Erythroblast (primary cell): ENCODE results near the gene FLRT1.

Experiments used
- DNase-seq, 2 experiments: peaks; one replicate each; lab custom pipeline; 2025; lab: John Stamatoyannopoulos, UW
- GATA1 ChIP-seq: IDR thresholded peaks from 2 replicates; pipeline ENCODE4 v1.6.1; 2011; ENCODE audit warnings: low read depth, mild to moderate bottlenecking, control low read depth, low read length, moderate library complexity
- POLR2A ChIP-seq: IDR thresholded peaks from 2 replicates; pipeline ENCODE4 v1.6.1; 2011; ENCODE audit warnings: mild to moderate bottlenecking, low read length

Gene FLRT1

DNA sequence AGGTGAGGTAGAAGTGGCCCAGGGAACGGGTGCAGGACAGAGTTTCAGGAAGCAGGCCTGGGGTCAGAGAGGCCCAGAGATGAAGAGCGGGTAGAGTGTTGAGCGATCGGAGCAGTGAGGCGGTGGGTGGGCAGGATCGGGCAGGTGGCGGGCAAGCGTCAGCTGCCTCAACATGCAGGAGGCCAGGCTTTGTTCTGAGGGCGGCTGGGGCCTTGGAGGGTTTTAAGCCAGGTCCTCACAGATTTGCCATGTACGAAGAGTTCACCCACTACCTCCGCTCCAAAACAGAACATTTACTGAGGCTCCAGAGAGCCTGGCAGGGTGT, 29.4 kb downstream of the FLRT1 start:
- no peak for DNase-seq
- TF ChIP-seq GATA1 (no peak), POLR2A (no peak)

DNA sequence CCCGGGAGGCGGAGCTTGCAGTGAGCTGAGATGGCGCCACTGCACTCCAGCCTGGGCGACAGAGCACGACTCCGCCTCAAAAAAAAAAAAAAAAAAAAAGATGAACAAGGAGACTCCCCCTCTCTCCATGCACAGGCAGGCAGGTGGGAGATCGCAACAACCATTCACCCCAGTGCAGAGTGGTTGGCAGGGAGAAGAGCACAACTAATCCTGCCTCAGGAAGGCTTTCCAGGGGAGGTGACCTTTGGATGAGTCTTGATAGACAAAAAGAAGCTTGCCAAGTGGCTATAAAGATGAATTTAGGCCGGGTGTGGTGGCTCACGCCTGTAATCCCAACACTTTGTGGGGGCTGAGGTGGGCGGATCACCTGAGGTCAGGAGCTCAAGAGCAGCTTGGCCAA, 30.0 kb downstream of the FLRT1 start:
- DNase-seq = no peak
- TF ChIP-seq GATA1 = no peak
- no peak for TF ChIP-seq POLR2A

DNA sequence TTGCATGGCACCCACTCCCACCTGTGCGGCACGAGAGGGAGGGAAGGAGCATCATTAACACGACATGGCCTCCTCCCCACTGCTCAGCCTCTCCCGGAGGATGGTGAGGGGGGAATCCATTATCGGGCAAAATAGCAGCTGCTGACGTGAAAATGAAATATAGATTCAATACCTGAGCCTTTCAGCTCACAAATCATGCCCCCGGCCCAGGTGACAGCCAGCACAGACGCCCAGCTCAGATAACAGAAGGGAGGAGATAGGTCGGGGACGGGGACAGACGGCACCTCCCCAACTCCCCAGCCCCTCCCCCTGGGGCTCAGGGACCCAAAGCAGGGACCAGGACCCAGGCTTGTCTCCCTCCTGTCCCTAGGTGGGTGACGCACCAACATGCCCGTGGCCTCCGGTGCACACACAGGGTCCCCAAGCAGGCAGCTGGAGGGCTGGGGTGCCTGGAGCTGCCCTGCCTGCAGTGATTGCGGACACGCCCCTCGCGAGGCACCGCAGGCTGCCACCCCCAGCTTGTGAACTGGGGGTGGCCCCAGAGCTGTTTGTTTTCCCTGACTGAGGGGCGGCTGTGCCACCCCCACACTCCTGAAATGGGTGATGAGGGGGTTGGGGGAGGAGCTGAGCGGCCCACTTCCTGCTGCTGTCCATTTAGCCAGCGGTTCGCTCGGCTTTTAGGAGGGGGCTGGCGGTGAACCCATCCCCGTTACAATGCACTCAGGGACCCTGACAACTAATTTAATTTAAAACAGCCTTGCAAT, 31.7 kb downstream of the FLRT1 start:
- DNase-seq = no peak
- TF ChIP-seq POLR2A = no peak
- TF ChIP-seq GATA1 = no peak

DNA sequence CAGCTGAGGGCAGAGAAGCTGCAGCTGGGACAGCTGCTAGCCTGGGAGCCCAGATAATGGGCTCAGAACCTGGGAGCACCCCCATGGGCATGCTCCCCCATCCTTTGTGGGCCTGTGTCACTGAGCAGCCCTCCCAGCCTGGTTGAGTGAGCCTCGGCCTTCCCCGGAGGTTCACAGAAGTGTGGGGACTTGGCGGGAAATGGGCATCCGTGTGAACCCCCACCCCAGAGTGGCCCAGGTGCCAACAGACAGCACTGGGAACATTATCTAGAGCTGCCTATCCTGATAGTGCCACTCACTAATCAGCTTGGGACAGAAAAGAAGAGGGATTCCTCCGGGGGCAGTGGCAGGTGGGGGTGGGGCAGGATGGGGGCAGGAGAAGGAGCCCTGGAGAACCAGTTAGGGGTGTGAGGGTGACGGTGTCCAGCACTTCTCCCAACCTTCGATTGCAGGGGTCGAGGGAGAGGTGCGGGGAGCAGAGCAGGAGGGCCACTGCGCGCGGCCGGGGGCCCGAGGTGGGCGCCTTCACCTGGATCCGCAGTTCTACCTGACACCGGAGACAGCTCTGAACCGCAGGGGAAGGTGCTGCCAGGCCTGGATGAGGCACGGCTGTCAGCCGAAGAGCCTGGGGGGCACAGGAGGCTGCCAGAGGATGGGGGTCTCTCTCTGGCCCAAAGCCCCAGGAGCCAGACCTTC, 33.1 kb downstream of the FLRT1 start:
- no peak for TF ChIP-seq GATA1
- TF ChIP-seq POLR2A = no peak
- no peak for DNase-seq

DNA sequence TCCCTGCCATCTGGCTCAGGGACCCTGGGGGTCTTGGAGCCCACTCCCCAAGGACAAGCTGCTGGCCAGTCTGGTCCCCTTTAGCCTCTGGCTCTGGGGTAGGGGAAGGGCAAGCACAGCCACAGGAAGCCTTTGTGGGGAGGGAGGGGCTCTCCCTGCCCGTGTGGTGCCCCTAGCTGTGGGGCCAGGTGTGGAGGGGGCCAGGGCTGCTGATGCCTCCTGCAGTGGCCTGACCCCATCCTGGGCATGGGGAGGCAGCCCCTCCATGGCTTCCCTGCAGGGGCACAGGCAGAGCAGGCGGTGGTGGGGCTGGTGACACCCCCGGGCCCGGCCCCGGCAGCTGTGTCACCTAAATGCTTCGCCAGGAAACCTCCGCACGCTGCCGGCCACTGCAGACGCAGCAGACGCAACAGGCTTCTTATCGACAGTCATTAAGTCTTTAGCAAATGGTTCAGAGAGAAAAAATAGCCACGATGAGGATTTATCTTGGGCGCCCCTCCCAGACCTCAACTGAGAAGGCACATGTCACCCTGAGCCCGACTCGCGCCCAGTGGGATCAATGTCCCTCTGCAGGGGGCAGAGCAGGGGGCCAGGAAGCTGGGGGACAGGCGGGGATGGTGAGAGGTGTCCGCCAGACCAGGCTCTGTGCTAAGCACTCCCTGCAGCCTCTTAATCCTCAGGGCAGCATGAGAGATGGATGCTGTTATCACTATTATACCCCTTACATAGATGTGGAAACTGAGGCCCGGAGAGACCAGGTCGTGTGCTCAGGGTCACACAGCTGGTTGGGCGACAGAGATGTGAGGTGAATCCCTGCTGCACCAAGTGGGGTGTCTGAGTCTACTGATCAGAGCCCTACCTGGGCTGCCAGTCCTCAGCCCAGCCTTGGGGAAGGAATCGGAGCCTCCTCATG, 33.9 kb downstream of the FLRT1 start:
- no peak for DNase-seq
- TF ChIP-seq GATA1 (no peak), POLR2A (no peak)

DNA sequence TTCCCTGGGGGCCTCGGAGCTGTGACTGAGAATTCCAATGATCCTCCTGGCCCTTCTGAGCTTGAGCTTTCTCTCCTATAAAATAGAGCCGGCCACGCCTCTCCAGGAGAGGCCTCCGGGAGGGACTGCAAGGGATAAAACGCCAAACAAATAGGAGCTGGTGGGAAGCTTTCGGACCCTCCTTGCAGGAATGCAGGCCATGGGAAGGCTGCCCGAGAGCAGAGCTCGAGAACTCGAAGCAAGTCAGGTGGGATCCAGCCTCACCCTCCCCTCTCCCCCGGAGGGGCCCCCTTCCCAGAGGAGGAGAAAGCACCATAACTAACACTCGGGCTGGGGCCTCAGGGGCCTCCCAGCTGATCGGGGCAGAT, 34.6 kb downstream of the FLRT1 start:
- TF ChIP-seq GATA1 (no peak), POLR2A (no peak)

DNA sequence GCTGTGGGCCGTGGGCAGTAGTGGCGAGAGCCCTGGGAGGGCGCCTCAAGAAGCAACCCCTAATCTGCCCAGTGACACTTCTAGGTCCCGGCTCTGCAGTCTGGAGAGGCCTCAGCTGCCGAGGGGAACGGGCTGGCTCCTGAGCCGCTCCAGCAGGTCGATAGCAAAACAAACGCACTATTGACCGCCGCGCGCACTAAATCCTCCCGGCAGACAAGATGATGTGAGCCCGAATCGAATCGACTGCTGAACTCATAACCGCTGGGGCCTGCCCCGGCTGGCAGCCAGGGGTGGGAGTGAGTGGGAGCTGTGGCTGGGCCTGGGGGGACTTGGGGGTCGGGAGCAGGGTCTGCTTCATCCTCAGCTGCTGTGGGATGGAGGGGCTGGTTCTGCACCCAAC, 36.1 kb downstream of the FLRT1 start:
- TF ChIP-seq POLR2A (no peak), GATA1 (no peak)
- DNase-seq = no peak

More for the DNA sequence above, 34.6 kb downstream of the FLRT1 start:
- no peak for DNase-seq

DNA sequence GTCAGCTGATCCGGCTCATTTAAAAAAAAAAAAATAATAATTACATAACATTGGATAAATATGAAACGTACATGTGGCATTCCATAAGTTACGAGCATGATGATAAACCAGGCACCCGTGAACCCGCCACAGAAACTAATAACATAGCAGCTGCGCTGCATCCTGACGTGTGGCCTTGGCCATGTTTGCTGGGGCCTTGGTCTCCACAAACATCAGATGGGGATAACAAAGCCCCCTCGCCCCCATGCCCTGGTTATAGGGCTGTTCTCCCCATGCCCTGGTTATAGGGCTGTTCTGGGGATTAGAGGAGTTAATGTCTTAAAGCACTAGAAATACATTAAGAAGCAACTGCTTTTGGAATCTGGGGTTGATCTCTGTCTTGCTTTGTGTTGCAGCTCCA, 36.7 kb downstream of the FLRT1 start:
- no peak for DNase-seq
- TF ChIP-seq POLR2A (no peak), GATA1 (no peak)

DNA sequence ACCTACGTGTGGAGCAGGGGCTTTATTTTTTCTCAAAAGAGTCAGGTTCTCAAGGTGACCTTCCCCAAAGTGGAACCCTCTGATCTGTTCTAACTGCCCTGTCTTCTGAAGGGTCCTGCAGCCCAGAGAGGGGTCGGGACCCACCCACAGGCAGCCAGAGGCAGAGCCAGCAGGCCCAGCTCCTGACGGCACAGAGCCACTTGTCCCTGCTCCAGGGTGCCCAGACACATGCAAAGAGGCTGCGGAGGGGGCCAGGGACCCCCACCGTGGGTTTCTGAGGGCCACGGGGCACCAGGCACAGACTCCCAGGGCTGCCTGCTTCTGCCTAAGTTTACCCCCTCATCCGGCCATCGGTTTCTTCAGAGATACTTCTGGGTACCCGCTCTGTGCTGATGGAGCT, 37.1 kb downstream of the FLRT1 start:
- no peak for DNase-seq
- no peak for TF ChIP-seq POLR2A
- TF ChIP-seq GATA1 = no peak

DNA sequence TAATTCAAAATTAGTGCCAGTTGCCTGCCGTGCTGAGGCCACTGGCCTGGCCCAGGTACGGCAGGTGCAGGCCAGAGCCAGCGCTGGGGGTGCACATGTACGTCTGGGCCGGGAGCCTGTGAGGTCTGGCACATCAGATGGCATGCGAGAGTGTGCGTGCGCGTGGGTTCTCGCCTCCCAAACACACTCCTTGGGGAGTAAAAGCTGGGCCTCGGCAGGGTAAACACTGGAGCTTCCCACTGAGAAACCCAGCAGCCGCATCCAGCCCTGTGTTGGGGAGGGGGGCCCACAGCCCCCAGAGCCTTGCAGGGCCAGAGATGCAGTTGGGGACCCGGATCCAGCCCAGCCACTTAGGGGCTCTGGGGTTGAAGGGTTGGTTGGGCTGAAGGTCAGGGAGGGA, 37.8 kb downstream of the FLRT1 start:
- TF ChIP-seq POLR2A (no peak), GATA1 (no peak)
- DNase-seq = no peak

DNA sequence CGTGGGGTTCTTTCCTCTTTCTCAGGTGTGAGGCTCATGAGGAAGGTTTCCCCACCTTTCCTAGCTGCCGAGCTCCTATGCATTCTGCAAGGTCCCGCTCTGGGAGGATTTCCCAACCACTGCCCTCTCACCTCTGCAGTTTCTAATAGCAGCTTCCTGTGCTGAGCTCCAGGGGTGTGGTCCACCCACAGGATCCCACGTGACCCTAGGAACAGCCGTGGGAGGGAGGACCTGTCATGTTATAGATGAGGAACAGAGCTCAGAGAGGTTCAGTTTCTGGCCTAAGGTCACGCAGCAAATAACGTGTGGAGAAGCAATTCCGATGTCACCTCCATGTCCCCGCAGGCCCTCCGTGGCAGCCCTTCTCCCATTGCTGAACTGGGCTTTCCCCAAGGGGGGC, 38.5 kb downstream of the FLRT1 start:
- DNase-seq = no peak
- no peak for TF ChIP-seq POLR2A

DNA sequence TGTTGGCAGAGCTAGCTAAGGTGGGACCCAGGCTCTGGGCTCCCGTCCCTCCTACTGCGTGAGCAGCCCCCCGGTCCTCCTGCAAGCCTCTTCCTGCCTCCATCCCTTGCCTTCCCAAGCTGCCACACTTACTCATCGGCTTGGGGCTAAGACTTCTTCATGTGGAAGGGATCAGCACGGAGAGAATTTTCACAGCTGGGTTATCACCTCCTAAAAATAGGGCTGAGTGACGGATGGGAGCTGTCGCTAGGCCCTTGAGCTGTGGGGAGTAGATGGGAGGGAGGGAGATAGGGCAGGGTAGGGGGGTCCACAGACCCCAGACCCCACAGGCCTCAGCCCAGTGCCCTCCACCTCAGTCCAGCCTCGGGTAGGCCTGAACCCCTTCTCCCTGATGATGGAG, 41.0 kb downstream of the FLRT1 start:
- TF ChIP-seq POLR2A = no peak
- TF ChIP-seq GATA1 = no peak
- DNase-seq = no peak

DNA sequence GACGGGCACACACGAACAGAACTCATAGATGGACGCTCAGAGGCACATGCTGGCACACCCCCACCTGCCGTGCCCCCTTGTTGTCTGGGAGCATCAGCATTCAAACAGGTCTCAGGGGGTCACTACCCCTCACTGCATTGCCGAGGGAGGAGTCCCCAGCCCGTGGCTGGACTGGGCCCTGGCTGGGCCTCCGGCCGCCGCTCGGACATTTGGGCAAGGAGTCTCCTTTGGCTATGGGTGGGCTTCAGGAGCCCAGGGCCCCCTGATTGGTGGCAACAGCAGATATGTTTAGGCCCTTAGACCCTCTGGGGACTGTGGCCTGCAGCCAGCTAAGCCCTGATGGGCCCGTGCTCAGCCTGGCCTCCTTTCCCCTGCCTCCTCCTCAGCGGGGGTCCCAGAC, 41.9 kb downstream of the FLRT1 start:
- DNase-seq = no peak
- TF ChIP-seq POLR2A = no peak
- TF ChIP-seq GATA1 = no peak

DNA sequence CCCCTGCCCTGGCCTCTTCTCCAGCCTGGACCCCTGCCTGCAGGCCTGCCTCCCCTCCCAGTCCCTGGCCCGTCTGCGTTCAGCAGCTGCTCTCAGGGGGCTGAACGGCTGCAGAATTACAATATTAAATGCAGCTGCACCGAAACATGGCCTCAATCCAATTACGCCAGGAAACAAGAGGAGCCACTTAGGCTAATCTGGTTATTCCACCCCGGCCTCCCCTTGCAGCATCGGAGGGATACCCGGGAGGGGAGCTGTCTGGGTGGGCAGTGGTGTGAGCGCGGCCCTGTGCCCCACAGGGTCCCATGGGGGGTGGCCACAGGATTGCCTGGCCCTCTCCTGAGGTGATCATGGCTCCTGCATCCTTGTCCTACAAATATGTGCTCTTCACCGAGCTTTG, 42.6 kb downstream of the FLRT1 start:
- no peak for TF ChIP-seq GATA1
- TF ChIP-seq POLR2A = no peak
- no peak for DNase-seq
